Stimulated activated naive CD4-positive, alpha-beta T cell (primary cell): Measurements from ENCODE around the gene TRIM54.
"Not testable (repeated sequence)": the region's sequence is repeated elsewhere in the genome, so short reads cannot be mapped to it uniquely, and the experiment has no call there.

Source experiments
- DNase-seq, 6 experiments: peaks; one replicate each; lab custom pipeline; 2025; lab: John Stamatoyannopoulos, UW

The TRIM54 gene

DNA sequence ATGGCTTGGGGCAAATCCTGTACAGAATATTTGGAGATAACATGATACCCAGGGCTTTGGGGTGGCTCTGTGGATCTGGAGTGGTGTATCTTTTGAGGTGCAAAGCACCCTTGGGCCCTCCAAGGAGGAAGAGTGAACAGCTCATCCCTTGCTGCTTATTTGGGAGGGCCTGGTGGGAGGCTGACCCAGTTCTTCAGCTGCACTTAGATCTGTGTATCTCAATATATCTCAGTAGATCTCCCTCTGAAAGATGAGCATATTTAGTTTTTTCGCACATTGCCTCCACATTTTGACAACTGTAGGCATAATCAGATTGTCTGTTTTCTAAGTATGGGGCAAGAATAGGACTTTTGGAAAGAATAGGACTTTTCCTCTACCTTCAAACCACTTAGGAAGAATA lies 2.8 kb downstream of the TRIM54 start:
- DNase-seq = no peak

DNA sequence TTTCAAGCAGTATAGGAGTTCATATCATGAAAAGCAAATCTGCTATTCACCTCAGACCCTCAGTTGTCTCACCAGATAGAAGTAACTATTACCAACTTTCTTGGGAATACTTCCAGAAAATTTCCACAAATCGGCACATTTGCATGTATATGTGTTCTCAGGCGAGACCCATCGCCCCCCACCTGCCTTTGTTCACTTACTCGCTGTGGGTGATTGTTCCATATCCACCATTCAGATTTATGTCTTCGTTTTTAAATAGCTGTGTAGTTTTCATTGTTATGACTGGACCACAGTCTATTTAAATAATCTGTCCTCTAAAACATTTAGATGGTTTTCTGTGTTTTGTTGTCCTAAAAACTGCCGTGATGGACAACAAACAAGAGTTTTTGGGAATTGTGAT lies 3.3 kb downstream of the TRIM54 start:
- no peak for DNase-seq

DNA sequence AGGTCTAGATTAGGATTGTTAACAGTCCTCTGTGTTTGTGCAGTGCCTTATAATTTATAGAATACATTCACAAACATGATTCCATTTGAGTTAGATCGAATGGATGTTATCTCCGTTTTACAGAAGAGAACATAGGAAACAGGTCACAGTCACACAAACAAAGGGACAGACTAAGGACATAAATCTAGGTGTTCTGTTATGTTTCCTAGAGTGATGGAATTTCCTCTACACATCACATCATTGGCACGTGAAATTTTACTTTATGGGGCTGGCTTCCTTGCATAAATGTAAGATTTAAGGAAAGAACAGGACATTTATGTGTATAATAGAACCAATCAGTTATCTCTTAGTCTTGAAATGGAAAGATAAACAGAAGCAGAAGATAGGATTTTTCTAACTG lies 6.4 kb downstream of the TRIM54 start:
- no peak for DNase-seq

DNA sequence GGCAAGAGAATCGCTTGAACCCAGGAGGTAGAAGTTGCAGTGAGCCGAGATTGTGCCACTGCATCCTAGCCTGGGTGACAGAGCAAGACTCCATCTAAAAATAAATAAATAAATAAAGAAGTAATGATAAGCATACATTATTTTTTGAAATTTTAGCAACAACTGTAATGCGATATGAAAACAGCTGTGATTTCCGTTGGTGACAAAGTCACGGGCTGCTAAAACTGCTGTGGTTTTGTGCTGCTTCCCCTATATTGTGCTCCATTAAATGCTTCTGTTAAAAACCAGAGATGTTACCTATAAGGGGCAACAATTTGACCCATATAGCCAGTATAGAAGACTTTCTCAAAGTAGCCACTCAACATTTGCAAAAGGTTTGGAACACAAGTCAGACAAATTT lies 8.3 kb downstream of the TRIM54 start:
- no peak for DNase-seq

DNA sequence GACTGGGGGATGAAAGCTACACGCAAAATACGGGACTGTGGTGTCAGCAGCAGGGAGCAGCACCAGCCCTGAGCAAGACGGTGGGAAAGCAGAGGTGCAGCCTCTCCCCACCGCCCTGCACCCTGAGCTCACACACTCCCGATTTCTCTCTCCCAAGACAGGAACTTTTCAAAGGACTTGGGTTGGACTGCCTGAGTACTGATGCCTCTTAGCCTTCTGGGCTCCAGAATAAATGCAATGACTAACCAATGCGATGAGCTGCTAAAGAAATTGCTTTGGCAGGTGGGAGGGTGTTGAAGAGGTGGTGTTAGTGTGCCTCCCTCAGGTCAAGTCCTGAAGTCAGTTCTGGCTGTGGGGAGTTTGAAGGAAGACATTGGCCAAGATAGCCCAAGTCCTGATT lies 9.6 kb downstream of the TRIM54 start:
- no peak for DNase-seq

DNA sequence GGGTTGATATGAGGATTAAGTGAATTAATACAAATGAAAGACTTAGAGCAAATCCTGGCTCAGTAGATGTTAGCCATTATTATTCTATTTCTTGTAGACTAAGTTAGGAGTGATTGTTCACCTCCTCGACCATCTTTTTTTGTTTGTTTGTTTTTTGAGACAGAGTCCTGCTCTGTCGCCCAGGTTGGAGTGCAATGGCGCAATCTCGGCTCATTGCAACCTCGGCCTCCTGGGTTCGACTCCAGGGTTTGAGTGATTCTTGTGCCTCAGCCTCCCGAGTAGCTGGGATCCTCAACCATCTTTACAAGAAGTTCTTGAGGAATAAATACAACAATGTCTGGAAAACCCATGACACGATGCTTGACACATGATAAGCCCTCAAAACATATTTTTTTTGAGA lies 12.7 kb downstream of the TRIM54 start:
- no peak for DNase-seq

DNA sequence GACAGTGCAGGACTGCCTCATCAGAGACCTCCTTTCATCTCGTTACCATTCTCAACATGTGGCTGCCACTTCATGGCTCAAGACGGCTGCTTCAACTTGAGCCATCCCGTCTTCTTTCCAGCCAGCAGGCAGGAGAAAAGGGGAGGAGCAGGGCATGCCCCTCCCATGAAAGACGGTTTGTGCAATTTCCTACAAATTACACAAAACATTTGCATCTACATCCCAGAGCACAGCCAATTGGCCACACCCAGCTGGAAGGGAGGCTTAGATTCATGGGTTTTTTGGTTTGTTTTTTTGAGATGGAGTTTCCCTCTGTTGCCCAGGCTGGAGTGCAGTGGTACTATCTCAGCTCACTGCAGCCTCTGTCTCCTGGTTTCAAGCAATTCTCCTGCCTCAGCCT lies 14.3 kb downstream of the TRIM54 start:
- DNase-seq = no peak

DNA sequence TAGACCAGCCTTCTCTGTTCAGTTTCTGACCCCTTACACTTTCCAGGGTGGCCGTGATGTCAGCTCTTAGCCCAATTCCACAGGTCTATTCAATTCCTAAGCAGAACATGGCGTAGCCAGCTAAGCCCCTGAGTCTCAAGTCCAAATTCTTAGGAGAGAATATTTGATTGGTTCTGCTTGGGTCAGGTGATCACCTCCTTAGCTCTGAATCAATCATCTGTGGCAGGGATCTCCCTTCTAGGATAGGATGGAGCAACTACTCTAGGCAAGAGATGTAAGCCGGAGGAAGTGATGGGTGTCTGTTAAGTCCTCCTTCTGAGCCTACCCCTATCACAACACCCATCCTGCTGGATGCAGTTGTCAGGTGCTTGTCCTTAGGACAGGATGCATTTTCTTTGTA lies 15.0 kb downstream of the TRIM54 start:
- DNase-seq = no peak

DNA sequence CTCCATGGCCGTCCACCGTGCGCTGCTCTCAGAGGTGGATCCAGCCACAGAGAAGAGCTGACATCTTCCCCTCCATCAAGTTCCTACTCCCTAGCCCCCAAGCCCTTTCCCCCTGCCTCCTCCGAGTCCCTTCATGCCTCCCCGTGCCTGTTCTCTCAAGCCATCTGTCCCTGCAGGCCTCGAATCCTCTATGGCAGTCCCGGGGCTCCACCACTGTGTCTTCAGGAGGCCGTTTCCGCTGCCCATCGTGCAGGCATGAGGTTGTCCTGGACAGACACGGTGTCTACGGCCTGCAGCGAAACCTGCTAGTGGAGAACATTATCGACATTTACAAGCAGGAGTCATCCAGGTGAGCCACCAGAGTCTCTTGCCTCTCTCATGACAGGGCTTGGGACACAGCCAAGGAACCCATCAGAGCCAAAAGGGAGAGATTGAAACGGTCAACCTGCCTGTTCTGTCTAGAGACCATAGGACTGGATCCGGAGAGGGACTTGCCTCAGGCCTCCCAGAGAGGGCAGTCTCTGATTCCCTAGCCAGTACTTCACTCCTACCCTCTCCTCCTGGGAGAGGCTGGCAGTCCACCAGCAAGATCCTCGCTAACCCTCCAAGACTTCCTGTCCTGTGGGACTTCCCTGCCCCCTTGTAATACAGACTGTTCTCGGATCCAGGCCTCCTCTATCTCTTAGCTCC lies 16.3 kb downstream of the TRIM54 start:
- no peak for DNase-seq

DNA sequence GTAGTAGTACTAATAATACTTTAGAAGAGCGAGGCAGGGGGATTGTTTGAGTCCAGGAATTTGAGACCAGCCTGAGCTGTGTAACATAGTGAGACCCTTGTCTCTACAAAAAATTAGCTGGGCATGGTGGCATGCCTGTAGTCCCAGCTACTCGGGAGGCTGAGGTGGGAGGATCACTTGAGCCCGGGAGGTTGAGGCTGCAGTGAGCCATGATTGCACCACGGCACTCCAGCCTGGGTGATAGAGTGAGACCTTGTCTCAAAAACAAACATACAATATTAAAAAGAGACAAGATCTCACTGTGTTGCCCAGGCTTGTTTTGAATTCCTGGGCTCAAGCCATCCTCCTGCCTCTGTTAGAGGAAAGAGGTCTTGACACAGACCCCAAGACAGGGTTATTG lies 18.4 kb downstream of the TRIM54 start:
- DNase-seq = not testable (repeated sequence)

DNA sequence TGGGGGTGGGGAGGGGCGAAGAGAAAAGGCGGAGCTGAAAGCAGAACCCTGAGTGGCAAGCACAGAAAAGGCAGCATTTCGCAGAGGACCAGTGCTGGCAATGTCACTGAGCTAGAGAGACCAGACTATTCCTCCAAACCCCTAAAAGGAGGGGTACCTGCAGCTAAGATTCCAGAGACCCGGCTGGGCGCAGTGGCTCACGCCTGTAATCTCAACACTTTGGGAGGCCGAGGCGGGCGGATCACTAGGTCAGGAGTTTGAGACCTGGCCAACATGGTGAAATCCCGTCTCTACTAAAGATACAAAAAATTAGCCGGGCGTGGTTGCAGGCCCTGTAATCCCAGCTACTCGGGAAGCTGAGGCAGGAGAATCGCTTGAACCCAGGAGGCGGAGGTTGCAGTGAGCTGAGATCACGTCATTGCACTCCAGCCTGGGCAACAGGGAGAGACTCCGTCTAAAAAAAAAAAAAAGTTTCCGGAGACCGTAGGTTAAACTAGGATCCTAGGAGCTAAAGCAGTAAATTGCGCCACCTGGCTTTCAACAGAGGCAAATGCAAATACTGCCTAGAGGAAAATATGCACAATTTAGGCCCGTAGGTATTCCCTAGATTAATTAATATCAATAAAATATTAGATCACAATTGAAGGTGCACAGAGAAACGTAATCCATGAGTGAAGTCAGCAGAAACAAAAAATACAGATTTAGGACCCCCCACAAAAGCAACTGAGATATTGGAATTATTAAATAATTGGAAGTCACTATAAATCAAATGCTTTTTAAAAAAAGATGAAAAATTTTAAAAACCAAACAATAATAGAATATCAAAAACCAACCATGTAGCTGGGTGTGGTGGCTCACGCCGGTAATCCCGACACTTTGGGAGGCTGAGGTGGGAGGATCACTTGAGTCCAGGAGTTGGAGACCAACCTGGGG lies 21.1 kb downstream of the TRIM54 start:
- DNase-seq = peak; percentile 17 to 63 (median 40)

DNA sequence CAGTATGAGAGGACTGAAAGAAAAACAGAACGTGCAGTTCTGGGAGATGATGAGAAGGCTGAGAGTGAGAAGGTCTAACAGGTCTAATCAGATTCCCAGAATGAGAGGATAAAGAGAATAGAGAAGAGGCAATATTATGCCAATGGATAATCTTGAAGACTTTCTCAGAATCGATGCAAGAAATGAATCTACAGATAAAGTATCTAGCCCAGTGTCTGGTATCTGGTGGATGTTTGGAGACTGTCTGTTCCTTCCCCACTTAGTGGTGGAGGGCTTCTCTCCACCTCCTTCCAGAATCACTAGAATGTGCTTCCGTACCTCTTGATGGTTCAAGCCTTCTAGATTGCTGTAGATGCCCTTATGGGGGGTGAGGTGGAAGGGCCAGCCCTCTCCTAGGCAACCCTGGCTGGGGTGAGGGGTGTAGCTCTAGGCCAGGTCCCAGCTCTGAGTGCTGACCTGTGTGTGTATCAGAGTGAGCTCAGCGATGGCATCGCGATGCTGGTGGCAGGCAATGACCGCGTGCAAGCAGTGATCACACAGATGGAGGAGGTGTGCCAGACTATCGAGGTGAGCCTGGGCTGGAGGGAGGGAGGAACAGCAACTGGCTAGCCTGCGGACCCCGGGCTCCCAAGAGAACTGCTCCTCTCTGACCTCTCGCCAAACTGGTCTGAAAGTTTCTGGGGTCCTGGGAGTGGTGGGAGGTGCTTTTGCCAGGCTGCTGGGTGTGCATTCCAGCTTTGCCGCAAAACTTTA lies 22.4 kb downstream of the TRIM54 start:
- no peak for DNase-seq

DNA sequence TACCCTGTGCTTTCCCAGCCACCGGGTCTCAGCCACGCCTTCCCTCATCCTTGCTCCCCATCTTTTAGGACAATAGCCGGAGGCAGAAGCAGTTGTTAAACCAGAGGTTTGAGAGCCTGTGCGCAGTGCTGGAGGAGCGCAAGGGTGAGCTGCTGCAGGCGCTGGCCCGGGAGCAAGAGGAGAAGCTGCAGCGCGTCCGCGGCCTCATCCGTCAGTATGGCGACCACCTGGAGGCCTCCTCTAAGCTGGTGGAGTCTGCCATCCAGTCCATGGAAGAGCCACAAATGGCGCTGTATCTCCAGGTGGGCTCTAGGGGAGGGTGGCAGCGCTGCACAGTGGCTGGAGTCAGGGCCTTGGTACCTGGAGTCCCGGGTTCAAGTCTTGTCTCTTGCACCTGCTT lies 23.3 kb downstream of the TRIM54 start:
- no peak for DNase-seq

DNA sequence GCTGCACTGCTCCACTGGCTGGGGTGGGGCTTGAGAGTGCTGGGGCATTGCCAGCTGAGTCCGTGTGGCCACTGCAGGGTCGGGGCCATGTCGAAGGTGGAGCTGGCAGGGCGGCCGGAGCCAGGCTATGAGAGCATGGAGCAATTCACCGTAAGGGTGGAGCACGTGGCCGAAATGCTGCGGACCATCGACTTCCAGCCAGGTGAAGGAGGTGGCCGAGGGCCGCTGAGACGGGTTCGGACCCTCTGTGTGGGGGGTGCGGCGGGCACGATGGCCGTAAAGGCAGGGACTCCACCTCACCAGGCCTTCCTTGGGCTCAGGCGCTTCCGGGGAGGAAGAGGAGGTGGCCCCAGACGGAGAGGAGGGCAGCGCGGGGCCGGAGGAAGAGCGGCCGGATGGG lies 23.9 kb downstream of the TRIM54 start:
- DNase-seq = no peak

DNA sequence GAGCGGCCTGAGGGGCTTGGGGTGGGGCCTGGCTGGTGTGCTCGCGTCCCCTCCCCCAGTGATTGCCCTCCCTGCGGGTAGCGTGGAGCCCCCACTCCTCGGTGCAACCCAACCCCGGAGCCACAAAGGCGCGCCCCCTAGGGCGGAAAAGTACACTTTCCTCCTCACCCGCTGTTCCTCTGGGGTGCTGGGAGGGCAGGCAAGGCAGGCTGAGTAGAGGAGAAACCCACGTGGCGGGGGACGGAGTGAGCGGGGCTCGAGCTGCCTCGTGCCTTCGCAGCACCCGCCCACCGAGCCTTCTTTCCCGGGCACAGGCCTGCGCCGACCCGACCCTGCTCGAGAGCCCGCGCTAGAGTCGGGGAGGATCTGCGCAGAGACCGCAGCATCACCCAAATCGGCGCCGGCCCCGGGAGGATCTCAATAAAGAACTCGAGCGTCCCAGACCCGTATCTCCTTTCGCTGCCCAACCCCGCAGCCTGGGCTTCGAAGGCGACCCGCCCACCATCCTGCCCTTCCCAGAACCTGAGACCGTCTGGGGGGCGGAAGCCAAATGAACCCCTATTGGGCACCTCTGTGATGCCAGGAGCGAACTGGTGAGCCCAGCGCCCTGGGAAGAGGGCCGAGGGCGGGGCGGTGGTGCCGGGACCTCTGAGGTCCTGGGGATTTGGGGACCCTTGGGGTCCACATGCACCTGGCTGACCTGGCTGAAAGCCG lies 24.5 kb downstream of the TRIM54 start:
- peak in 4 of 6 experiments; percentile 6 to 32 (median 20) for DNase-seq

DNA sequence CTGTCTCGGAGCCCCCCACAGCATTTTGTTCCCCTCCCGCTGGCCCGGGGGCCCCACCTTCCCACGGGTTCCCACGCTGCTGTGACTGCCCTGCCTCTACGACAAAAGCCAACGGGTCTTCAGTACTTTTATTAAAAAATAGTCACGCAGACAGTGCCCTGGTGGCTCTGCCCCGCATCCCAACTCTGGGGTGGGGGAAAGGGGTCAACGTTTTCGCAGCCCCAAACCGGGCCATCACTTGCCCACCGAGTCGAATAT lies 25.0 kb downstream of the TRIM54 start:
- DNase-seq = no peak

DNA sequence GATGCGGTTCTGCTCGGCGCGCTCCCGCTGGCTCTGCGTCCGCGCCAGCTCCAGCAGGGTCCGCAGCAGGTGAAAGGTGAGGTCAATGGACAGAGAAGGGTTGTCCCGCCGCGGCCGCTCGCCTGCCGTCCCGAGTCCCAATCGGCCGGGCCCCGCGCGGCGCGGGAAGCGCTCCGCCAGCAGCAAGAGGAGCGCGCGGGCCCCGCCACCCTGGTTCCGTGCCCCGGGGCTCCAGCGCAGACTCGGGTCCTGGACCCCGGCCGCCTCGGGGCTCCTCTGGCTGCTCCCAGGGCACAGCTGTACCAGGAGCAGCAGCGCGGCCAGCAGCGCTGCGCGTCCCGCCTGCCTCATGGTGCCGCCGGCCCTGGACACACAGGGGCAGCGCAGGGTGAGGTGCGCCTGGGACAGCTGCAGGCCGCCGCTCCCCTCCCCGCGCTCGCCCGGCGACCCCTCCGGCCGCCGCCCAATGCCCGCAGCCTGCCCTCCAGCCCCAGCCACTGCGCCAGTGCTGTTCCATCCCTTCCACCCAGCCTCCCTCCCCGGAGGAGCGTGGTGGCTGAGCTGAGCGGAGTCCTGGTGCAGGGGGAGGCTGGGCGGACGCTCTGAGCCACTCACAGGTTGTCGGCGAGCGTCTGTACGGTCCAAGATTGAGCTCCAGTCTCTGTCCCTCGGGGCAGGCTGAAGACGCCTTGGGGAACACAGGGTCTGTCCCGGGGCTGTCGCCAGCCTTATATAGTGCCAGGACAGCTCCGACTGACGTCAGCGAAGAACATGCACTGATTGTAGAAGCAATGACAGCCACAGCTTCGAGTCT lies 25.5 kb downstream of the TRIM54 start:
- DNase-seq = no peak

DNA sequence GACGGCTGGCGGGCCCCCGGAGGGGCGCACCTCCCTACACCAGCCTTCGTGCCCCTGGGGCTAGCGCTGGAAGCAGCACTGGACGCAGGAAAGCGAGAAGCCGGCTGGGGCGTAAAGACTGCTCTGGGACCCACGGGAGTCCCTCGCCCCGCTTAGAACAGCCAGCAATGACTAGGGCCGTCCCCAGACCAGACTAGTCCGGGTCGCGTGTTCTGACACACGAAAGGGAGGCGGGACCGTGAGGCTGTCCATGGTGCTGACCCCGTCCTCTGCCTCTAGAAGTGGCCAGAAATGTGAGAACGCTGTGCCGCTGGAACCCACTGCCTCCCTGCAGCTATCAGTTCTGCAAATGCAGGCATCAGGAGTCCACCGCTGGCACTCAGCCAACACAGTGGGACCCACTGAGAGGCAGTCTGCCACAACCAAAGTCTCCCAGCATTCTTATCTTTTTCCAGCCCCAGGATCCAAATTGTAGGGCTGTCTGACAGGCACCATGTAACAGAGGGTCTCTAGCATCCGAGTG lies 26.2 kb downstream of the TRIM54 start, which contains the start of gene UCN:
UCN (minus strand) TSS at position 87 of the 523 bp plus-strand sequence. CDS start 550 bp downstream, outside the sequence.
- DNase-seq = no peak

DNA sequence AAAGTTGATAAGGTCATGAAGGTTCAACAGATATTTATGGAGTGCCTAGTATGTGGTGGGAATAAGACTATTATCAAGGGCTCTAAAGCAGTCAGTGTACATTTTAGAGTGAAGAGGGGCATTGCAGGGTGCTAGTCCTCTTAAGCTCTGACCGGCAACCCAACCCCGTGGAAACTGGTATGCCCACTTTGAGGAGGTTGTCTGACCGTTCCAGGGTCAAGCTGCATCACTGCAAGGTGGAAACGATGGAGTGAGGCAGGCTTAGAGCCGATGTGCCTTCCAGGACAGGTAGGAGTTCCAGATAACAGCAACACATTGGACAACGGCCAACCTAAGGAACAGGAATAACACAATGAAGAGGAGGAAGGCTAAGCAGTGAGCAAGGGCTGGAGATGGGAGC lies 27.4 kb downstream of the TRIM54 start:
- no peak for DNase-seq

DNA sequence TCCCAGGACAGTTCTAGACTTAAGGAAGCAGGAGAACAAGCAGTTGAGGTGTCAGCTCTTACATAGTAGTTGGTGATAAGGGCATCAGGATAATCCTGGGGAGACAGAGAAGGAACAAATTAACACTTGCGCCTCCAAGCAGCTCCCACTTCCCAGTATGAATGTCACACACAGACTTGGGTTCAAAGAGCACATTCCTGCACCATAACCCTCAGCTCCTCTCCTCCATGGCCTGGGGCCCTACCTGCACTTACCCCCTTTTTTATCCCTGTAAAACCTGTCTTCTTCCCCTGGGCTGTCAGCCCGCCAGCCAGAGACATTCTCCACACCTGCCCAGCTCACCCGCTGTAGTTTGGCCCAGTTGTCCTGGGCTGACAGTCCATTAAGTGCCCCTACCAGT lies 29.9 kb downstream of the TRIM54 start:
- no peak for DNase-seq
